HepG2 (cell line): ENCODE data around the gene FABP1. TPM values are rescaled to one million over a fixed set of nuclear protein-coding genes. Genes with fewer than 3 reads are reported as not detected.

Source experiments
- ARNT ChIP-seq: fragments of 450-650 bp; IDR thresholded peaks from 2 replicates; pipeline ENCODE4 v1.6.1; 2017
- CEBPZ ChIP-seq: IDR thresholded peaks from 2 replicates; pipeline ENCODE4 v1.6.1; 2012; ENCODE audit warnings: low read length, improper control_type of control experiment
- E2F5 ChIP-seq: sonication (generic); formaldehyde crosslinking; conservative IDR thresholded peaks from 2 replicates; pipeline ENCODE4 v1.4.0; 2020; ENCODE audit warnings: missing genetic modification reagents
- HNRNPL ChIP-seq: fragments of 200-400 bp; formaldehyde crosslinking; IDR thresholded peaks from 2 replicates; pipeline ENCODE4 v1.6.1; 2017; ENCODE audit warnings: mild to moderate bottlenecking, low read depth, low read length
- RBM22 ChIP-seq: fragments of 200-400 bp; formaldehyde crosslinking; optimal IDR thresholded peaks from 2 replicates; pipeline ENCODE3; 2017; ENCODE audit warnings: mild to moderate bottlenecking, low read length, moderate library complexity
- SALL1 ChIP-seq: sonication (generic); formaldehyde crosslinking; IDR thresholded peaks from 2 replicates; pipeline ENCODE4 v1.8.0; 2022; ENCODE audit warnings: mild to moderate bottlenecking, missing genetic modification reagents
- SP140L ChIP-seq: sonication (generic); formaldehyde crosslinking; IDR thresholded peaks from 2 replicates; pipeline ENCODE4 v1.4.0; 2020; ENCODE audit warnings: missing genetic modification reagents, borderline replicate concordance
- ZNF274 ChIP-seq: sonication (generic); formaldehyde crosslinking; IDR thresholded peaks from 2 replicates; pipeline ENCODE4 v1.5.1; 2020; ENCODE audit warnings: mild to moderate bottlenecking, missing genetic modification reagents
- ZNF275 ChIP-seq: sonication (generic); formaldehyde crosslinking; IDR thresholded peaks from 2 replicates; pipeline ENCODE4 v1.8.0; 2022; ENCODE audit warnings: missing genetic modification reagents, mild to moderate bottlenecking, inconsistent platforms, borderline replicate concordance
- ZNF33B ChIP-seq: sonication (generic); formaldehyde crosslinking; IDR thresholded peaks from 2 replicates; pipeline ENCODE4 v1.5.1; 2020; ENCODE audit warnings: mild to moderate bottlenecking, missing genetic modification reagents
- ZNF362 ChIP-seq: sonication (generic); formaldehyde crosslinking; IDR thresholded peaks from 2 replicates; pipeline ENCODE4 v1.4.0; 2020; ENCODE audit warnings: missing genetic modification reagents, mild to moderate bottlenecking, borderline replicate concordance
- ZNF451 ChIP-seq: sonication (generic); formaldehyde crosslinking; IDR thresholded peaks from 2 replicates; pipeline ENCODE4 v1.5.0; 2020; ENCODE audit warnings: mild to moderate bottlenecking, missing genetic modification reagents
- ZNF512B ChIP-seq: sonication (generic); formaldehyde crosslinking; IDR thresholded peaks from 2 replicates; pipeline ENCODE4 v1.5.1; 2020; ENCODE audit warnings: missing genetic modification reagents, mild to moderate bottlenecking, borderline replicate concordance
- ZNF776 ChIP-seq: sonication (generic); formaldehyde crosslinking; IDR thresholded peaks from 2 replicates; pipeline ENCODE4 v1.4.0; 2020; ENCODE audit warnings: mild to moderate bottlenecking, missing genetic modification reagents
- polyA plus RNA-seq, 8 experiments: library from polyadenylated mRNA; depleted of rRNA in 3 of 8; stranded (reverse) in 7 of 8; unstranded in 1 of 8; fragments of >200 nt; fragmentation: Illumina TruSeq in 4 of 8; extraction: Trizol in 4 of 8; gene quantifications; 2 replicates each; pipeline versions ENCODE4 v1.2.1 to v1.2.3, GENCODE V29; 2011 to 2016; ENCODE audit warnings: low read depth in 4 of 8, missing spikeins in 1 of 8, mixed read lengths in 1 of 8; ENCODE audit not compliant: insufficient read depth in 1 of 8
- total RNA-seq, 5 experiments: library from RNA; depleted of rRNA; stranded (reverse); fragments of >200 nt; fragmentation: Illumina TruSeq; extraction: Trizol; gene quantifications; 2 replicates each; pipeline ENCODE4 v1.2.3, GENCODE V29; 2016; ENCODE audit warnings: low read depth in 1 of 5

The FABP1 gene
- total and polyA plus RNA-seq, 2 of the 13 experiments (the other 11 are each of a cell fraction or from before 2014, with no cell fraction given) = 644 to 1,608 TPM

- TF ChIP-seq E2F5 (CRISPR knock-in tag) = no peak
- TF ChIP-seq ZNF362 (CRISPR knock-in tag) = no peak
- TF ChIP-seq ARNT = no peak
- peak; percentile 100 for TF ChIP-seq RBM22
- no peak for TF ChIP-seq ZNF33B
- TF ChIP-seq ZNF275 (CRISPR knock-in tag) = 0 out of 2 replicates have a peak, but pooled peaks have one; percentile 47
- TF ChIP-seq ZNF776 (CRISPR knock-in tag) = no peak
- TF ChIP-seq SP140L (CRISPR knock-in tag) = no peak
- peak; percentile 22; the same call in 1 of the 2 replicates for TF ChIP-seq SALL1
- TF ChIP-seq ZNF274 = no peak
- no peak for TF ChIP-seq HNRNPL
- TF ChIP-seq CEBPZ = no peak
- peak; percentile 88 for TF ChIP-seq ZNF512B (CRISPR knock-in tag)
- TF ChIP-seq ZNF451 = no peak
These were observed 5.5 kb downstream of the FABP1 start (continued) for GRCh38 chr2:88122141-88122884.
